Natural killer cell (primary cell): Measurements from ENCODE around the gene DNAJC5. TPM values are rescaled to one million over a fixed set of nuclear protein-coding genes. Genes with fewer than 3 reads are reported as not detected.

ENCODE experiments used
- ATAC-seq, 3 donors: fragments of 150-1000 bp in 2 of 3; fragments of 200-7000 bp in 1 of 3; cut with Tn5 transposase; 1 replicate in 1 of 3; 2 replicates in 2 of 3; pipeline ENCODE4 v1.10.0; 2021; ENCODE audit warnings: mild to moderate bottlenecking in 2 of 3, moderate library complexity in 2 of 3
- DNase-seq, 2 donors: peaks; one replicate each; pipeline versions ENCODE4 v3.0.0 to v3.0.0-alpha.2; 2013 to 2021; ENCODE audit warnings: mixed read lengths in 1 of 2
- H3K27ac ChIP-seq: one replicate; pipeline ENCODE4 v1.5.1; 2013; ENCODE audit warnings: mild to moderate bottlenecking, low read length
- H3K27me3 ChIP-seq: one replicate; pipeline ENCODE4 v1.6.1; 2013; ENCODE audit warnings: low read length; ENCODE audit not compliant: control insufficient read depth, insufficient read depth
- H3K36me3 ChIP-seq: one replicate; pipeline ENCODE4 v1.6.1; 2013; ENCODE audit warnings: low read length; ENCODE audit not compliant: control insufficient read depth, insufficient read depth
- H3K4me1 ChIP-seq: one replicate; pipeline ENCODE4 v1.6.1; 2013; ENCODE audit warnings: low read length; ENCODE audit not compliant: control insufficient read depth, insufficient read depth
- H3K4me3 ChIP-seq: one replicate; pipeline ENCODE4 v1.5.1; 2013; ENCODE audit warnings: low read length
- H3K9me3 ChIP-seq: one replicate; pipeline ENCODE4 v1.6.1; 2013; ENCODE audit warnings: low read length; ENCODE audit not compliant: control insufficient read depth, insufficient read depth
- H3K27ac Mint-ChIP-seq, 2 donors: one replicate each; pipeline ENCODE4 v1.8.0; 2022; ENCODE audit warnings: mild to moderate bottlenecking in 2 of 2, mixed read lengths in 2 of 2, moderate library complexity in 1 of 2
- H3K27me3 Mint-ChIP-seq, 2 donors: one replicate each; pipeline ENCODE4 v1.8.0; 2022; ENCODE audit warnings: low read depth in 2 of 2, mixed read lengths in 2 of 2
- H3K36me3 Mint-ChIP-seq: one replicate; pipeline ENCODE4 v1.8.0; 2022; ENCODE audit warnings: mixed read lengths
- H3K4me1 Mint-ChIP-seq, 2 donors: one replicate each; pipeline ENCODE4 v1.8.0; 2022; ENCODE audit warnings: mixed read lengths in 2 of 2
- H3K4me3 Mint-ChIP-seq: one replicate; pipeline ENCODE4 v1.8.0; 2022; ENCODE audit warnings: mild to moderate bottlenecking, moderate library complexity, mixed read lengths
- H3K9me3 Mint-ChIP-seq, 2 donors: one replicate each; pipeline ENCODE4 v1.8.0; 2022; ENCODE audit warnings: mixed read lengths in 2 of 2
- WGBS: methylation state at CpG from one replicate; pipeline ENCODE4 v1.1.7; 2013; ENCODE audit warnings: missing lambda C conversion rate; ENCODE audit not compliant: insufficient coverage; 5-methylcytosine and 5-hydroxymethylcytosine counted together
- intact Hi-C: fragments of 100-400 bp; cut with micrococcal nuclease; formaldehyde crosslinking; loops from one replicate; pipeline ENCODE4 v1.14.2; 2022
- total RNA-seq, 4 donors: library from RNA; stranded (reverse); fragments of 120-200 nt in 1 of 4; gene quantifications; one replicate each; pipeline versions ENCODE4 v1.2.3 to v1.2.4, GENCODE V29; 2013 to 2022
- TF ChIP-seq, protein P1 (sequence below): fragments of 200-600 bp; IDR thresholded peaks from one replicate; pipeline ENCODE4 v1.8.0; 2022; ENCODE audit warnings: antibody characterized with exemption

Gene DNAJC5
- total RNA-seq, 3 donors from 2014 or later (not counting 1 experiment from before 2014, with no cell fraction given) = 27.5 to 45.1 (median 42.8) TPM

DNA sequence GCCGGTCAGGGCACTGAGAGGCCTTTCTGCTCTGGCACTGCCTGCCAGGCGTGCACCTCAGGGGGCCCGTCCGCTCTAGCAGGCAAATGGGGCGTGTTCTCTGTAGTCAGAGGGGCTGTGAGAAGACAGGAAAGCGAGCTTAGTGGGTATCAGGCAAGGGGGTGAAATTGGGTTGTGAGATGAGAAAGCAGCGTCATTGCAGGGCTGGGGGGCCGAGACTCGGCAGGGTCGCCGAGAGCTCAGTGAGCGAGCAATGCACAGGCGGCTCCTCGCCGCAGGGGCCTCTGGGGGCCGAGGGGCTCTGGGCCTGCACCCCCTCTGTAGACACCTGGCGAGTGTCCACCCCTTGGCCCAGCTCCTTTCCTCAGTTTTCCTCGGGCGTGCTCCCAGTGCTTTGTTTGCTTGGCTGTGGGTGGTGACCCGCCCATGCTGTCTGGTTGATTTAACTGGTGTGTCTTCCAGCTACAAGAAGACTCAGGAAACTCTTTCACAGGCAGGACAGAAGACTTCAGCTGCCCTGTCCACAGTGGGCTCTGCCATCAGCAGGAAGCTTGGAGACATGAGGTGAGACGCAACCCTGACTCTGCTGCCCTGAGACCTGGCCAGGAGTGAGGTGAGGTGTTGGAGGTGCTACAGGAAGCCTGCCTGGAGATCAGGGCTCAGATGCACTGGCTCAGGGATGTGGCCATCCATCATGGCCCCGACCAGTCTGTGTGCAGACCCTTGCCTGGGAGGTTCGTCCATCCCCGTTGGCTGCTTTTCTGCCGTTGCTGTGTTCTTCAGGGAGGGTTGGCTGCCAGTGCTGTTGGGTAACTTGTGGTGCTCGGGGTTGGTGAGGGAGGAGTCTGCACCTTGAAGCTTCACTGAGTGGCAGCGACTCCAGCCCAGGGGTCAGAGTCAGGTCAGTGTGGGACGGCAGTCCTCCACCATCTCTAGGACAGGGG lies 12.4 kb upstream of the DNAJC5 start:
- no peaks in the 10 kb centered on the region for H3K27me3 ChIP-seq
- Mint-ChIP-seq H3K27me3 (no peaks in the 10 kb centered on the region), H3K9me3 (no peaks in the 10 kb centered on the region), H3K4me1 (peaks cover 4 to 12% of the 10 kb centered on the region in 2 donors), H3K4me3 (no peak overlapping the region), H3K36me3 (no peaks in the 10 kb centered on the region), H3K27ac (no peak overlapping the region)
- ATAC-seq (no peak), DNase-seq (no peak)
- peaks cover 13% of the 10 kb centered on the region for H3K4me1 ChIP-seq
- TF ChIP-seq, protein P1, sequence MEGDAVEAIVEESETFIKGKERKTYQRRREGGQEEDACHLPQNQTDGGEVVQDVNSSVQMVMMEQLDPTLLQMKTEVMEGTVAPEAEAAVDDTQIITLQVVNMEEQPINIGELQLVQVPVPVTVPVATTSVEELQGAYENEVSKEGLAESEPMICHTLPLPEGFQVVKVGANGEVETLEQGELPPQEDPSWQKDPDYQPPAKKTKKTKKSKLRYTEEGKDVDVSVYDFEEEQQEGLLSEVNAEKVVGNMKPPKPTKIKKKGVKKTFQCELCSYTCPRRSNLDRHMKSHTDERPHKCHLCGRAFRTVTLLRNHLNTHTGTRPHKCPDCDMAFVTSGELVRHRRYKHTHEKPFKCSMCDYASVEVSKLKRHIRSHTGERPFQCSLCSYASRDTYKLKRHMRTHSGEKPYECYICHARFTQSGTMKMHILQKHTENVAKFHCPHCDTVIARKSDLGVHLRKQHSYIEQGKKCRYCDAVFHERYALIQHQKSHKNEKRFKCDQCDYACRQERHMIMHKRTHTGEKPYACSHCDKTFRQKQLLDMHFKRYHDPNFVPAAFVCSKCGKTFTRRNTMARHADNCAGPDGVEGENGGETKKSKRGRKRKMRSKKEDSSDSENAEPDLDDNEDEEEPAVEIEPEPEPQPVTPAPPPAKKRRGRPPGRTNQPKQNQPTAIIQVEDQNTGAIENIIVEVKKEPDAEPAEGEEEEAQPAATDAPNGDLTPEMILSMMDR = no peak
- 95% methylated on average over 28 of the region's 28 CpGs for WGBS
- no peak overlapping the region for H3K4me3 ChIP-seq
- H3K36me3 ChIP-seq = peaks cover 45% of the 10 kb centered on the region
- intact Hi-C loops = no loop called here
- H3K9me3 ChIP-seq = no peaks in the 10 kb centered on the region
- no peak overlapping the region for H3K27ac ChIP-seq

DNA sequence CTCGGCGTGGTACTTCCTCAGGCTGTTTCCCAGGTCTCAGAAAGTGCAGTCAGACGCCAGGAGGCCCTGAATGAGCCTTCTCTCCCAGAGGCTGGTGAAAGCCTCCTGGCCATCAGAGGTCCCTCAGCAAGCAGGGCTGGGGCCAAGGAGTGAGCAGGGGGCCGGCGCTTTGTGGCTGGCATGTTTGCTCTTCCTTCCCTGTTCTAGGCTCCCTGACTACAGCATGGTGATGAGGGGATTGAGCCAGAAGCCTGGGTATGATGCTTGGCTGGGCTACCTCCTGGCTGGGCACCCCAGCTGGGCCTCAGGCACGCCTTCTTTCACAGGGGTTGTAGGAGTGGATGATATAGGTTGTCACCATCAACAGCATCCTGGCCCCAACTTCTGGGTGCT lies 11.7 kb upstream of the DNAJC5 start:
- Histone ChIP-seq H3K4me3 (no peak overlapping the region), H3K36me3 (peaks cover 42% of the 10 kb centered on the region), H3K9me3 (no peaks in the 10 kb centered on the region), H3K27ac (no peak overlapping the region), H3K4me1 (peaks cover 13% of the 10 kb centered on the region), H3K27me3 (no peaks in the 10 kb centered on the region)
- Mint-ChIP-seq H3K27ac (no peak overlapping the region), H3K4me1 (peaks cover 4 to 12% of the 10 kb centered on the region in 2 donors), H3K27me3 (no peaks in the 10 kb centered on the region), H3K36me3 (no peaks in the 10 kb centered on the region), H3K4me3 (no peak overlapping the region), H3K9me3 (no peaks in the 10 kb centered on the region)
- ATAC-seq = no peak
- intact Hi-C loops = no loop called here
- 97% methylated on average over 6 of the region's 6 CpGs for WGBS
- DNase-seq = no peak
- TF ChIP-seq, protein P1 = no peak

DNA sequence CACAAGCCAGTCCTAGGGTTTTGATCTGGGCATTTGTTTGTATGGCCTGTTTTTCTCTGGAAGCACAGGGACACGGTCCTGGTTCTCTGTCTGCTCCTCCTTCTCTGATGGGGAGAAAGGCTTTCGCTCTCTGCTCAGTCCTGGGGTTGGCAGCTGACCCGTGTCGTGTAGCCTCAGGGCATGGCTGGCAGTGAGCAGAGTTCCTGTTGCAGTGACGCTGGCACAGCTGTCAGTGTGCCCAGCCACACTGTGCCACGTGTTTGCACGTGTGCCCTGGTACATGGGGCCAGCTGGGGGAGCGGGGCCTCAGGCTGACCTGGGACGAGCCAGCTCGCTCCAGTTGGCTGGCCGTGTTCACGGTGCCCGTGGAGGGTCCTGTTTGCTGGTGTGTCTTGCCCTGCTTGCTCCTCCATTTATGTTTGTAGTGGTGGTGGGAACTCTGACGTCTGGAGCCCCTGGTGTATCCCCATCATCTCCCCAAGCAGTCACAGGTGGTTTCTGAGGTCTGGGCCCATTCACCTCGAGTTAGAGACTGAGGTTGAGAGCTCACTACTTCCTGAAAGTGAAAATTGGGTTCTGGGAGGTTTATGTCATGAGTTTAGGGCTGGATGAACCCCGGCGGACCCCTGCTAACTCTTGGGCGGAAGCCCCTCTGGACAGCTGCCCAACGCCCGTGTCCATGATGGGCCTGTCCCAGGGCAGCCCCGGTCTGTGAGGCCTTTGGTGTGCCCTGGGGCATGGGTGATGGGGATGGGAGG lies 10.2 kb upstream of the DNAJC5 start:
- DNase-seq (no peak), ATAC-seq (peak in 2 of 3 donors; percentile 58 to 71)
- no peak overlapping the region for H3K27ac ChIP-seq
- peaks cover 13% of the 10 kb centered on the region for H3K4me1 ChIP-seq
- peaks cover 4 to 12% of the 10 kb centered on the region in 2 donors for H3K4me1 Mint-ChIP-seq
- no peak overlapping the region for H3K4me3 Mint-ChIP-seq
- H3K4me3 ChIP-seq = no peak overlapping the region
- peaks cover 47% of the 10 kb centered on the region for H3K36me3 ChIP-seq
- H3K27me3 ChIP-seq = no peaks in the 10 kb centered on the region
- H3K9me3 ChIP-seq = no peaks in the 10 kb centered on the region
- peak overlapping the region in 1 of 2 donors; percentile 45 for H3K27ac Mint-ChIP-seq
- TF ChIP-seq, protein P1 = no peak
- no peaks in the 10 kb centered on the region for H3K36me3 Mint-ChIP-seq
- 83% methylated on average over 20 of the region's 21 CpGs for WGBS
- intact Hi-C loops = no loop called here
- no peaks in the 10 kb centered on the region for H3K9me3 Mint-ChIP-seq
- no peaks in the 10 kb centered on the region for H3K27me3 Mint-ChIP-seq
